B cell (primary cell): ENCODE results near the gene ATG12. TPM values are rescaled to one million over a fixed set of nuclear protein-coding genes. Genes with fewer than 3 reads are reported as not detected.

Experiments
- ATAC-seq: fragments of 200-7000 bp; cut with Tn5 transposase; one replicate; pipeline ENCODE4 v1.10.0; 2021; ENCODE audit warnings: low read depth, mild to moderate bottlenecking, moderate number of reproducible peaks, moderate library complexity
- CTCF ChIA-PET: fragments of 350-600 bp; sonication (Branson Sonifier 250); formaldehyde crosslinking; loops from one replicate; lab custom pipeline; 2021; ENCODE audit warnings: antibody characterized with exemption, inconsistent platforms; lab: Charles Lee
- POLR2A ChIA-PET: fragments of 350-600 bp; sonication (Branson Sonifier 250); formaldehyde crosslinking; loops from one replicate; lab custom pipeline; 2021; ENCODE audit warnings: antibody characterized with exemption; lab: Charles Lee
- DNase-seq: peaks from one replicate; pipeline ENCODE4 v3.0.0; 2013
- H2AFZ ChIP-seq: 2 replicates; pipeline ENCODE4 v1.6.1; 2012; ENCODE audit warnings: mild to moderate bottlenecking, low read depth, low read length; ENCODE audit not compliant: insufficient read depth, poor library complexity, severe bottlenecking
- H3K27ac ChIP-seq, 2 donors: 1 replicate in 1 of 2; 2 replicates in 1 of 2; pipeline ENCODE4 v1.5.1; 2012 to 2013; ENCODE audit warnings: low read length in 2 of 2, mild to moderate bottlenecking in 2 of 2, moderate library complexity in 1 of 2
- H3K27me3 ChIP-seq, 4 experiments: fragments of 200-600 bp in 1 of 4; sonication (generic) in 1 of 4; replicated peaks in 1 of 4; 1 replicate in 2 of 4; 2 replicates in 2 of 4; pipeline versions ENCODE4 v1.6.1 to v1.7.0; 2013 to 2016; ENCODE audit warnings: low read length in 3 of 4, mild to moderate bottlenecking in 2 of 4, mixed read lengths in 1 of 4, moderate library complexity in 1 of 4; ENCODE audit not compliant: insufficient read depth in 4 of 4, control insufficient read depth in 3 of 4; ENCODE audit errors: control extremely low read depth in 1 of 4
- H3K36me3 ChIP-seq, 2 experiments: replicated peaks in 1 of 2; 1 replicate in 1 of 2; 2 replicates in 1 of 2; pipeline versions ENCODE4 v1.6.1 to v1.7.1; 2013; ENCODE audit warnings: low read length in 1 of 2; ENCODE audit not compliant: insufficient read depth in 2 of 2, control insufficient read depth in 1 of 2; ENCODE audit errors: control extremely low read depth in 1 of 2, extremely low read depth in 1 of 2
- H3K4me1 ChIP-seq, 2 donors: fragments of 200-600 bp in 1 of 2; sonication (generic) in 1 of 2; 1 replicate in 1 of 2; 2 replicates in 1 of 2; pipeline versions ENCODE4 v1.5.1 to v1.6.1; 2013 to 2017; ENCODE audit warnings: low read length in 2 of 2; ENCODE audit not compliant: control insufficient read depth in 2 of 2, insufficient read depth in 2 of 2
- H3K4me2 ChIP-seq: replicated peaks from 2 replicates; pipeline ENCODE3; 2012; ENCODE audit warnings: mild to moderate bottlenecking, low read depth, low read length; ENCODE audit not compliant: poor library complexity, severe bottlenecking
- H3K4me3 ChIP-seq, 5 experiments: fragments of 200-600 bp in 1 of 5; sonication (generic) in 1 of 5; 1 replicate in 3 of 5; 2 replicates in 2 of 5; pipeline versions ENCODE4 v1.5.1 to v1.7.0; 2011 to 2016; ENCODE audit warnings: low read length in 4 of 5, mild to moderate bottlenecking in 4 of 5, low read depth in 2 of 5, control low read depth in 1 of 5, moderate library complexity in 1 of 5; ENCODE audit not compliant: insufficient read depth in 1 of 5; ENCODE audit errors: control extremely low read depth in 1 of 5, extremely low read depth in 1 of 5
- H3K79me2 ChIP-seq: fragments of 200-600 bp; sonication (generic); one replicate; pipeline ENCODE4 v1.6.0; 2016; ENCODE audit warnings: low read length; ENCODE audit not compliant: control insufficient read depth, insufficient read depth
- H3K9ac ChIP-seq: fragments of 200-600 bp; sonication (generic); 2 replicates; pipeline ENCODE4 v1.6.1; 2017; ENCODE audit warnings: mild to moderate bottlenecking, low read length, moderate library complexity
- H3K9me3 ChIP-seq, 3 donors: one replicate each; pipeline versions ENCODE4 v1.6.1 to v1.7.1; 2013; ENCODE audit warnings: low read length in 2 of 3; ENCODE audit not compliant: control insufficient read depth in 2 of 3, insufficient read depth in 1 of 3; ENCODE audit errors: control extremely low read depth in 1 of 3
- H4K20me1 ChIP-seq: 2 replicates; pipeline ENCODE4 v1.6.0; 2012; ENCODE audit warnings: mild to moderate bottlenecking, low read length; ENCODE audit not compliant: insufficient read depth, control insufficient read depth, poor library complexity, severe bottlenecking
- H3K27ac Mint-ChIP-seq: one replicate; pipeline ENCODE4 v1.8.0; 2021; ENCODE audit warnings: mixed read lengths
- H3K27me3 Mint-ChIP-seq: one replicate; pipeline ENCODE4 v1.8.0; 2021; ENCODE audit warnings: mixed read lengths
- H3K4me1 Mint-ChIP-seq: one replicate; pipeline ENCODE4 v1.8.0; 2021; ENCODE audit warnings: mixed read lengths
- H3K4me3 Mint-ChIP-seq: one replicate; pipeline ENCODE4 v1.8.0; 2021; ENCODE audit warnings: mixed read lengths
- H3K9me3 Mint-ChIP-seq: one replicate; pipeline ENCODE4 v1.8.0; 2022; ENCODE audit warnings: mixed read lengths; ENCODE audit not compliant: insufficient read depth
- CTCF ChIP-seq: fragments of 200-600 bp; IDR thresholded peaks from one replicate; pipeline ENCODE4 v1.8.0; 2022; ENCODE audit warnings: antibody characterized with exemption, mild to moderate bottlenecking
- EZH2 ChIP-seq: IDR thresholded peaks from 2 replicates; pipeline ENCODE4 v1.6.1; 2012; ENCODE audit warnings: borderline replicate concordance, low read depth, mild to moderate bottlenecking, moderate library complexity, low read length; ENCODE audit not compliant: insufficient read depth, poor library complexity, severe bottlenecking
- WGBS: methylation state at CpG from one replicate; pipeline ENCODE4 v1.1.5; 2013; ENCODE audit warnings: missing lambda C conversion rate; ENCODE audit not compliant: insufficient coverage; 5-methylcytosine and 5-hydroxymethylcytosine counted together
- intact Hi-C: fragments of 100-400 bp; cut with micrococcal nuclease; formaldehyde crosslinking; loops from one replicate; pipeline ENCODE4 v1.10.0; 2022
- polyA plus RNA-seq: library from polyadenylated mRNA; depleted of rRNA; stranded (reverse); fragments of >200 nt; gene quantifications from 2 replicates; pipeline ENCODE4 v1.2.3, GENCODE V29; 2012
- total RNA-seq, 2 donors: library from RNA; stranded (reverse); fragments of 120-200 nt in 1 of 2; gene quantifications; 1 replicate in 1 of 2; 2 replicates in 1 of 2; pipeline versions ENCODE4 v1.2.3 to v1.2.4, GENCODE V29; 2013 to 2022

ATG12 gene
- total and polyA plus RNA-seq, 2 donors (not counting 1 experiment from before 2014, with no cell fraction given) = 60.8 to 97.5 TPM

- H3K9ac ChIP-seq = no peak overlapping the region
- peak overlapping the region; percentile 68 for H3K4me2 ChIP-seq
- no peaks in the 10 kb centered on the region for H3K9me3 ChIP-seq
- POLR2A ChIA-PET = no interaction called here
- H3K27ac Mint-ChIP-seq = no peak overlapping the region
- peaks cover 7% of the 10 kb centered on the region for H4K20me1 ChIP-seq
- TF ChIP-seq EZH2 (no peak), CTCF (no peak)
- peak overlapping the region; percentile 95 for H3K4me3 Mint-ChIP-seq
- H3K4me1 Mint-ChIP-seq = peaks cover 61% of the 10 kb centered on the region
- peaks cover 82% of the 10 kb centered on the region for H3K79me2 ChIP-seq
- H3K27ac ChIP-seq = no peak overlapping the region
- no peak for DNase-seq
- WGBS = 100% methylated on average over 1 of the region's 6 CpGs
- H3K9me3 Mint-ChIP-seq = no peaks in the 10 kb centered on the region
- no peaks in the 10 kb centered on the region for H3K36me3 ChIP-seq
- peaks cover 39 to 40% of the 10 kb centered on the region in 2 donors for H3K4me1 ChIP-seq
- no peaks in the 10 kb centered on the region for H3K27me3 Mint-ChIP-seq
- intact Hi-C loops = loop anchor here (5.0 kb wide), 1 partner anchor 546 kb away; the partner anchor contains the start of gene CCDC112
- no peak for ATAC-seq
- H3K27me3 ChIP-seq = no peaks in the 10 kb centered on the region
- no peak overlapping the region for H3K4me3 ChIP-seq
- CTCF ChIA-PET = interaction anchor here (1.2 to 1.6 kb wide), 3 partner anchors 9 to 225 kb away, joined by 6 to 7 read pairs (median 6); no protein-coding TSS in a partner anchor
- H2AFZ ChIP-seq = no peak overlapping the region
Observed at GRCh38 chr5:115843444-115844130, 2.2 kb upstream of the ATG12 start.

- H3K4me1 ChIP-seq = peaks cover 41 to 45% of the 10 kb centered on the region in 2 donors
- H3K79me2 ChIP-seq = peaks cover 82% of the 10 kb centered on the region
- peak overlapping the region; percentile 95 for H3K9ac ChIP-seq
- H3K36me3 ChIP-seq = peaks cover 0 to 1% of the 10 kb centered on the region in 2 experiments
- DNase-seq = peak; percentile 22
- 0% methylated on average over 1 of the region's 3 CpGs for whole genome bisulfite sequencing
- Mint-ChIP-seq H3K9me3 (no peaks in the 10 kb centered on the region), H3K27me3 (no peaks in the 10 kb centered on the region), H3K4me1 (peaks cover 65% of the 10 kb centered on the region), H3K4me3 (peak overlapping the region; percentile 95), H3K27ac (peak overlapping the region; percentile 91)
- no peaks in the 10 kb centered on the region for H3K27me3 ChIP-seq
- intact Hi-C loops = loop anchor here (5.0 kb wide), 1 partner anchor 546 kb away; the partner anchor contains the start of gene CCDC112
- CTCF ChIA-PET = interaction anchor here (0.9 to 1.6 kb wide), 4 partner anchors 9 to 225 kb away, joined by 3 to 7 read pairs (median 6); no protein-coding TSS in a partner anchor
- no peak overlapping the region for H3K27ac ChIP-seq
- peak overlapping the region; percentile 81 to 96 (median 93) for H3K4me3 ChIP-seq
- POLR2A ChIA-PET = interaction anchor here (1.6 kb wide), 1 partner anchor 674 kb away, joined by 3 read pairs; the partner anchor contains the start of gene TRIM36
- peak overlapping the region; percentile 96 for H2AFZ ChIP-seq
- TF ChIP-seq CTCF (no peak), EZH2 (no peak)
- peak overlapping the region; percentile 68 for H3K4me2 ChIP-seq
- H4K20me1 ChIP-seq = peaks cover 14% of the 10 kb centered on the region
- no peak for ATAC-seq
- no peaks in the 10 kb centered on the region for H3K9me3 ChIP-seq
Observed at GRCh38 chr5:115842952-115843351, 1.6 kb upstream of the ATG12 start.
